HEK293 (cell line): ENCODE measurements around the gene HES2.

ENCODE experiments used
- CTCF ChIA-PET: fragments of 350-600 bp; formaldehyde crosslinking; extraction: SDS; loops from one replicate; lab custom pipeline; 2021; ENCODE audit warnings: antibody characterized with exemption; lab: Yijun Ruan, JAX
- POLR2A ChIA-PET: fragments of 300-600 bp; formaldehyde crosslinking; extraction: SDS; loops from one replicate; lab custom pipeline; 2020; ENCODE audit warnings: antibody characterized with exemption, inconsistent platforms; lab: Yijun Ruan, JAX
- H3K27ac ChIP-seq: fragments of 200-500 bp; sonication (Bioruptor generic); 2 replicates; pipeline ENCODE4 v1.5.1; 2014; ENCODE audit warnings: low read depth, low read length, control low read depth, inconsistent platforms; ENCODE audit errors: extremely low read depth
- H3K36me3 ChIP-seq, 2 experiments: fragments of 200-500 bp in 1 of 2; sonication (Bioruptor generic) in 1 of 2; 1 replicate in 1 of 2; 2 replicates in 1 of 2; pipeline ENCODE4 v1.5.1; 2014 to 2017; ENCODE audit warnings: inconsistent platforms in 2 of 2, low read length in 2 of 2; ENCODE audit not compliant: control insufficient read depth in 2 of 2, insufficient read depth in 1 of 2
- H3K4me1 ChIP-seq: fragments of 200-500 bp; sonication (Bioruptor generic); 2 replicates; pipeline ENCODE4 v1.5.1; 2014; ENCODE audit warnings: mild to moderate bottlenecking, low read length, inconsistent platforms; ENCODE audit not compliant: control insufficient read depth, insufficient read depth
- H3K4me3 ChIP-seq: 2 replicates; pipeline ENCODE4 v1.5.1; 2011; ENCODE audit warnings: low read depth, mild to moderate bottlenecking, control low read depth, low read length, moderate library complexity
- H3K9me3 ChIP-seq: fragments of 200-500 bp; sonication (Bioruptor generic); 2 replicates; pipeline ENCODE4 v1.5.1; 2014; ENCODE audit warnings: low read depth, low read length, inconsistent platforms; ENCODE audit not compliant: control insufficient read depth, insufficient read depth
- CTCF ChIP-seq: fragments of 450-650 bp; formaldehyde crosslinking; IDR thresholded peaks from 2 replicates; pipeline ENCODE4 v1.5.1; 2016; ENCODE audit warnings: missing biosample characterization, missing genetic modification characterization
- GLIS1 ChIP-seq: fragments of 450-650 bp; formaldehyde crosslinking; IDR thresholded peaks from 2 replicates; pipeline ENCODE4 v1.5.1; 2016; ENCODE audit warnings: missing biosample characterization, missing genetic modification characterization
- INSM2 ChIP-seq: fragments of 450-650 bp; formaldehyde crosslinking; IDR thresholded peaks from 2 replicates; pipeline ENCODE4 v1.5.1; 2016; ENCODE audit warnings: missing biosample characterization, missing genetic modification characterization
- PRDM10 ChIP-seq: fragments of 450-650 bp; formaldehyde crosslinking; IDR thresholded peaks from 2 replicates; pipeline ENCODE4 v1.5.1; 2016; ENCODE audit warnings: missing biosample characterization, missing genetic modification characterization
- PRDM6 ChIP-seq: fragments of 450-650 bp; formaldehyde crosslinking; IDR thresholded peaks from 2 replicates; pipeline ENCODE4 v1.5.1; 2017; ENCODE audit warnings: missing biosample characterization, missing genetic modification characterization
- SETDB1 ChIP-seq: IDR thresholded peaks from one replicate; pipeline ENCODE4 v1.6.1; 2017; ENCODE audit warnings: mild to moderate bottlenecking, low read length, moderate library complexity, mixed read lengths; ENCODE audit not compliant: insufficient read length
- ZBTB17 ChIP-seq: fragments of 450-650 bp; formaldehyde crosslinking; IDR thresholded peaks from 2 replicates; pipeline ENCODE4 v1.5.1; 2016; ENCODE audit warnings: missing biosample characterization, missing genetic modification characterization
- ZBTB48 ChIP-seq: fragments of 450-650 bp; formaldehyde crosslinking; IDR thresholded peaks from 2 replicates; pipeline ENCODE4 v1.5.1; 2016; ENCODE audit warnings: missing biosample characterization, missing genetic modification characterization
- ZEB2 ChIP-seq: fragments of 450-650 bp; formaldehyde crosslinking; IDR thresholded peaks from 2 replicates; pipeline ENCODE4 v1.5.1; 2016; ENCODE audit warnings: missing biosample characterization, missing genetic modification characterization
- ZNF157 ChIP-seq: fragments of 450-650 bp; formaldehyde crosslinking; IDR thresholded peaks from 2 replicates; pipeline ENCODE4 v1.5.1; 2016; ENCODE audit warnings: missing biosample characterization, missing genetic modification characterization
- ZNF335 ChIP-seq: fragments of 450-650 bp; formaldehyde crosslinking; conservative IDR thresholded peaks from 2 replicates; pipeline ENCODE4 v1.5.1; 2016; ENCODE audit warnings: missing biosample characterization, missing genetic modification characterization
- ZNF449 ChIP-seq: fragments of 450-650 bp; formaldehyde crosslinking; IDR thresholded peaks from 2 replicates; pipeline ENCODE4 v1.5.1; 2017; ENCODE audit warnings: missing biosample characterization, mild to moderate bottlenecking, missing genetic modification characterization, moderate library complexity
- ZNF518A ChIP-seq: fragments of 450-650 bp; formaldehyde crosslinking; conservative IDR thresholded peaks from 2 replicates; pipeline ENCODE4 v1.5.1; 2016; ENCODE audit warnings: low read depth, missing biosample characterization, missing genetic modification characterization
- ZNF580 ChIP-seq: fragments of 450-650 bp; formaldehyde crosslinking; IDR thresholded peaks from 2 replicates; pipeline ENCODE4 v1.5.1; 2016; ENCODE audit warnings: missing biosample characterization, missing genetic modification characterization
- ZNF596 ChIP-seq: fragments of 450-650 bp; IDR thresholded peaks from 2 replicates; pipeline ENCODE4 v1.5.0; 2018; ENCODE audit warnings: missing biosample characterization, mild to moderate bottlenecking, missing genetic modification characterization, moderate library complexity
- ZNF600 ChIP-seq: fragments of 450-650 bp; formaldehyde crosslinking; IDR thresholded peaks from 2 replicates; pipeline ENCODE4 v1.5.1; 2016; ENCODE audit warnings: missing biosample characterization, missing genetic modification characterization
- ZNF701 ChIP-seq: fragments of 450-650 bp; formaldehyde crosslinking; IDR thresholded peaks from 2 replicates; pipeline ENCODE4 v1.5.1; 2016; ENCODE audit warnings: missing biosample characterization, missing genetic modification characterization
- ZNF704 ChIP-seq: fragments of 450-650 bp; formaldehyde crosslinking; IDR thresholded peaks from 2 replicates; pipeline ENCODE4 v1.5.1; 2016; ENCODE audit warnings: missing biosample characterization, missing genetic modification characterization

The HES2 gene

GRCh38 chr1:6380037-6380436, 39.7 kb downstream of the HES2 start (continued):
- TF ChIP-seq ZNF580 (tag by site-specific recombination) (peak; percentile 84), ZNF704 (tag by site-specific recombination) (no peak), SETDB1 (peak; percentile 47), ZEB2 (tag by site-specific recombination) (no peak), ZNF596 (tag by site-specific recombination) (no peak), ZNF157 (tag by site-specific recombination) (no peak), INSM2 (tag by site-specific recombination) (no peak)

- ChIA-PET POLR2A (no interaction called here), CTCF (interaction anchor here (0.6 to 3.3 kb wide), 4 partner anchors 13 to 108 kb away, joined by 3 to 20 read pairs (median 8); no protein-coding TSS in a partner anchor)
- Histone ChIP-seq H3K4me1 (no peaks in the 10 kb centered on the region), H3K36me3 (no peaks in the 10 kb centered on the region; a peak in 1 of 3 replicates), H3K27ac (0 out of 2 replicates have a peak overlapping the region, but pooled peaks have one; percentile 17), H3K9me3 (no peaks in the 10 kb centered on the region), H3K4me3 (no peak overlapping the region)
- TF ChIP-seq ZBTB48 (tag by site-specific recombination), result no peak
- no peak for TF ChIP-seq ZBTB17 (tag by site-specific recombination)
- no peak for TF ChIP-seq PRDM6 (tag by site-specific recombination)
- no peak for TF ChIP-seq ZNF518A
- TF ChIP-seq ZNF701 (tag by site-specific recombination), result no peak
- peak; percentile 78 for TF ChIP-seq PRDM10
- TF ChIP-seq GLIS1 (tag by site-specific recombination), result peak; percentile 65; the same call in 1 of the 2 replicates
- peak; percentile 32; the same call in 1 of the 2 replicates for TF ChIP-seq CTCF (tag by site-specific recombination)
- TF ChIP-seq ZNF449 (tag by site-specific recombination), result no peak
- TF ChIP-seq ZNF600 (tag by site-specific recombination), result peak; percentile 50
- TF ChIP-seq ZNF335, result no peak
These were observed 41.5 kb downstream of the HES2 start for GRCh38 chr1:6378096-6378746.
